HepG2 (cell line): ENCODE results near the gene ABCB6. TPM values are rescaled to one million over a fixed set of nuclear protein-coding genes. Genes with fewer than 3 reads are reported as not detected.

Source experiments
- ATAC-seq: fragments of 200-7000 bp; cut with Tn5 transposase; 3 replicates; pipeline ENCODE4 v1.9.1; 2020; ENCODE audit warnings: mild to moderate bottlenecking, moderate library complexity
- BruUV-seq: library from RNA; stranded (reverse); fragments of 400-500 nt; replicated peaks from 2 replicates; lab custom pipeline; 2021; lab: Mats Ljungman, UMichigan
- CTCF ChIA-PET: fragments of 300-600 bp; formaldehyde crosslinking; extraction: SDS; loops from one replicate; lab custom pipeline; 2021; ENCODE audit warnings: low total read pairs, inconsistent platforms, low intra/inter-chr PET ratio; lab: Yijun Ruan, JAX
- POLR2A ChIA-PET: fragments of 350-600 bp; sonication (Branson Sonifier 250); formaldehyde crosslinking; loops from one replicate; lab custom pipeline; 2020; ENCODE audit warnings: antibody characterized with exemption, inconsistent platforms; lab: Yijun Ruan, JAX
- DNase-seq: peaks from one replicate; pipeline ENCODE4 v3.0.0-alpha.2; 2015; ENCODE audit warnings: low spot score
- FAIRE-seq: peaks from 3 replicates; lab custom pipeline; 2011; peaks lifted over from hg19 to GRCh38; lab: Jason Lieb, UNC
- H2AFZ ChIP-seq: one replicate; pipeline ENCODE4 v1.6.1; 2011; ENCODE audit warnings: low read length, inconsistent platforms
- H3K27ac ChIP-seq: fragments of 300-600 bp; 3 replicates; pipeline ENCODE4 v1.8.0; 2011; ENCODE audit warnings: mixed run types, mild to moderate bottlenecking, mixed read lengths, low read length, inconsistent platforms; ENCODE audit not compliant: insufficient read depth; ENCODE audit errors: extremely low read length
- H3K27me3 ChIP-seq, 2 experiments: fragments of 200-600 bp in 1 of 2; 2 replicates in 1 of 2; 3 replicates in 1 of 2; pipeline versions ENCODE4 v1.6.0 to v1.8.0; 2011; ENCODE audit warnings: low read length in 2 of 2, mild to moderate bottlenecking in 2 of 2, moderate library complexity in 2 of 2, inconsistent platforms in 1 of 2; ENCODE audit not compliant: insufficient read depth in 2 of 2, control insufficient read depth in 1 of 2
- H3K36me3 ChIP-seq, 2 experiments: fragments of 200-600 bp in 1 of 2; replicated peaks in 1 of 2; 2 replicates in 1 of 2; 3 replicates in 1 of 2; pipeline versions ENCODE4 v1.5.1 to v1.8.0; 2011; ENCODE audit warnings: low read length in 2 of 2, inconsistent platforms in 1 of 2; ENCODE audit not compliant: insufficient read depth in 2 of 2, control insufficient read depth in 1 of 2
- H3K4me1 ChIP-seq: 2 replicates; pipeline ENCODE4 v1.5.1; 2012; ENCODE audit warnings: low read length, inconsistent platforms; ENCODE audit not compliant: insufficient read depth
- H3K4me2 ChIP-seq: 2 replicates; pipeline ENCODE4 v1.6.0; 2011; ENCODE audit warnings: low read depth, low read length, inconsistent platforms
- H3K4me3 ChIP-seq, 3 experiments: fragments of 200-600 bp in 1 of 3; sonication (generic), shearing (Covaris generic) in 1 of 3; replicated peaks in 1 of 3; 2 replicates each; pipeline ENCODE4 v1.5.1; 2011 to 2016; ENCODE audit warnings: low read length in 3 of 3, inconsistent platforms in 2 of 3, low read depth in 2 of 3, mild to moderate bottlenecking in 2 of 3, control low read depth in 1 of 3, mixed read lengths in 1 of 3; ENCODE audit not compliant: insufficient read depth in 1 of 3
- H3K79me2 ChIP-seq: one replicate; pipeline ENCODE4 v1.6.1; 2011; ENCODE audit warnings: low read length, inconsistent platforms; ENCODE audit not compliant: insufficient read depth
- H3K9ac ChIP-seq: 2 replicates; pipeline ENCODE4 v1.6.0; 2011; ENCODE audit warnings: mild to moderate bottlenecking, low read depth, low read length, inconsistent platforms; ENCODE audit not compliant: insufficient read depth
- H3K9me3 ChIP-seq: 2 replicates; pipeline ENCODE4 v1.5.1; 2012; ENCODE audit warnings: mild to moderate bottlenecking, low read length
- H4K20me1 ChIP-seq: 2 replicates; pipeline ENCODE4 v1.6.0; 2011; ENCODE audit warnings: inconsistent platforms, mild to moderate bottlenecking, low read length, moderate library complexity; ENCODE audit not compliant: insufficient read depth
- GABPA ChIP-seq, 2 experiments: IDR thresholded peaks; 2 replicates each; pipeline ENCODE4 v1.6.1; 2011 to 2016; ENCODE audit warnings: low read depth in 2 of 2, low read length in 1 of 2, missing biosample characterization in 1 of 2, missing genetic modification characterization in 1 of 2
- MXD3 ChIP-seq: IDR thresholded peaks from 2 replicates; pipeline ENCODE4 v1.6.1; 2016; ENCODE audit warnings: mild to moderate bottlenecking, missing biosample characterization, missing genetic modification reagents
- SAFB2 ChIP-seq: sonication (generic); formaldehyde crosslinking; IDR thresholded peaks from 2 replicates; pipeline ENCODE4 v1.5.1; 2020; ENCODE audit warnings: missing genetic modification reagents, low read depth, mild to moderate bottlenecking, borderline replicate concordance
- SOX6 ChIP-seq, 2 experiments: fragments of 450-650 bp in 1 of 2; sonication (generic) in 1 of 2; formaldehyde crosslinking in 1 of 2; IDR thresholded peaks; 2 replicates each; pipeline versions ENCODE4 v1.4.0 to v1.6.1; 2017 to 2020; ENCODE audit warnings: antibody characterized with exemption in 1 of 2, mild to moderate bottlenecking in 1 of 2, missing genetic modification reagents in 1 of 2
- ZNF121 ChIP-seq: sonication (generic); formaldehyde crosslinking; IDR thresholded peaks from 2 replicates; pipeline ENCODE4 v1.5.0; 2020; ENCODE audit warnings: mild to moderate bottlenecking, missing genetic modification reagents
- ZNF24 ChIP-seq: fragments of 450-650 bp; IDR thresholded peaks from 2 replicates; pipeline ENCODE4 v1.6.1; 2017; ENCODE audit warnings: antibody characterized with exemption, mild to moderate bottlenecking
- ZNF33B ChIP-seq: sonication (generic); formaldehyde crosslinking; IDR thresholded peaks from 2 replicates; pipeline ENCODE4 v1.5.1; 2020; ENCODE audit warnings: mild to moderate bottlenecking, missing genetic modification reagents
- ZNF510 ChIP-seq: sonication (generic); formaldehyde crosslinking; IDR thresholded peaks from 2 replicates; pipeline ENCODE4 v1.4.0; 2020; ENCODE audit warnings: low read depth, mild to moderate bottlenecking, missing genetic modification reagents
- ZNF546 ChIP-seq: sonication (generic); formaldehyde crosslinking; conservative IDR thresholded peaks from 2 replicates; pipeline ENCODE4 v1.8.1; 2023; ENCODE audit warnings: mild to moderate bottlenecking, missing genetic modification reagents
- ZNF552 ChIP-seq: sonication (generic); formaldehyde crosslinking; IDR thresholded peaks from 2 replicates; pipeline ENCODE4 v1.9.0; 2022; ENCODE audit warnings: missing genetic modification reagents, mild to moderate bottlenecking, borderline replicate concordance
- ZNF557 ChIP-seq: sonication (generic); formaldehyde crosslinking; IDR thresholded peaks from 2 replicates; pipeline ENCODE4 v1.4.0; 2020; ENCODE audit warnings: missing genetic modification reagents
- WGBS: methylation state at CpG from one replicate; pipeline ENCODE4 v1.1.6; 2017; ENCODE audit warnings: low lambda C conversion rate; 5-methylcytosine and 5-hydroxymethylcytosine counted together
- in situ Hi-C: cut with HindIII; loops from 2 replicates; pipeline ENCODE4 v1.10.0; 2017; ENCODE audit warnings: low pct_unique_long_range_greater_than_20kb; ENCODE audit not compliant: extremely low pct_ligation_motif_present
- intact Hi-C: fragments of 100-400 bp; cut with micrococcal nuclease; formaldehyde crosslinking; loops from one replicate; pipeline ENCODE4 v1.10.0; 2022; ENCODE audit not compliant: unreplicated experiment
- polyA plus RNA-seq, 8 experiments: library from polyadenylated mRNA; depleted of rRNA in 3 of 8; stranded (reverse) in 7 of 8; unstranded in 1 of 8; fragments of >200 nt; fragmentation: Illumina TruSeq in 4 of 8; extraction: Trizol in 4 of 8; gene quantifications; 2 replicates each; pipeline versions ENCODE4 v1.2.1 to v1.2.3, GENCODE V29; 2011 to 2016; ENCODE audit warnings: low read depth in 4 of 8, missing spikeins in 1 of 8, mixed read lengths in 1 of 8; ENCODE audit not compliant: insufficient read depth in 1 of 8
- total RNA-seq, 5 experiments: library from RNA; depleted of rRNA; stranded (reverse); fragments of >200 nt; fragmentation: Illumina TruSeq; extraction: Trizol; gene quantifications; 2 replicates each; pipeline ENCODE4 v1.2.3, GENCODE V29; 2016; ENCODE audit warnings: low read depth in 1 of 5
- TF ChIP-seq, protein P1 (sequence below): sonication (generic); formaldehyde crosslinking; IDR thresholded peaks from 2 replicates; pipeline ENCODE4 v1.8.1; 2023; ENCODE audit warnings: mild to moderate bottlenecking, moderate library complexity, missing genetic modification reagents
- TF ChIP-seq, protein P2 (sequence below): sonication (generic); formaldehyde crosslinking; IDR thresholded peaks from 2 replicates; pipeline ENCODE4 v1.5.0; 2020; ENCODE audit warnings: missing genetic modification reagents
- TF ChIP-seq, protein P3 (sequence below): sonication (generic); formaldehyde crosslinking; IDR thresholded peaks from 2 replicates; pipeline ENCODE4 v1.5.1; 2020; ENCODE audit warnings: mild to moderate bottlenecking, missing genetic modification reagents

Gene ABCB6
- total and polyA plus RNA-seq, 2 of the 13 experiments (the other 11 are each of a cell fraction or from before 2014, with no cell fraction given), result 91.1 to 137 TPM

GRCh38 chr2:219229305-219230058 lies 10.7 kb upstream of the ABCB6 start, which contains the start of the genes ANKZF1 and ATG9A (continued):
- TF ChIP-seq, protein P1, sequence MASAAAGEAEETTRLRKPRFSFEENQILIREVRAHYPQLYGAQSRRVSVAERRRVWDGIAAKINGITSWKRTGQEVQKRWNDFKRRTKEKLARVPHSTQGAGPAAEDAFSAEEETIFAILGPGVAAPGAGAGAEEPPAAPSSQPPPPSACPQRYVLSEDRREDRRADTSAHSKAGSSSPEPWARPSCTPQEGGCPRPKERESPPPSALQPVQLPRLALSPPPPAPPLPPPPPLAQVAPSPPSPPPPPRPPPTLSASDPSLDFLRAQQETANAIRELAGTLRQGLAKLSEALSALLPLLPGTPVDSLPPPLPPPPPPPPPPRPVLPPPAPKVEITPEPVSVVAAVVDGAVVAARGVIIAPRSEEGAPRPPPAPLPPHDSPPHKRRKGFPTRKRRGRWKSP (CRISPR knock-in tag), result peak; percentile 80
- TF ChIP-seq ZNF557 (CRISPR knock-in tag) (peak; percentile 39; the same call in 1 of the 2 replicates), ZNF121 (CRISPR knock-in tag) (0 out of 2 replicates have a peak, but pooled peaks have one; percentile 54), ZNF546 (peak; percentile 86), ZNF33B (CRISPR knock-in tag) (peak; percentile 79; the same call in 1 of the 2 replicates), ZNF510 (CRISPR knock-in tag) (peak; percentile 20; the same call in 1 of the 2 replicates), ZNF24 (0 out of 2 replicates have a peak, but pooled peaks have one; percentile 22)
- TF ChIP-seq, protein P2, sequence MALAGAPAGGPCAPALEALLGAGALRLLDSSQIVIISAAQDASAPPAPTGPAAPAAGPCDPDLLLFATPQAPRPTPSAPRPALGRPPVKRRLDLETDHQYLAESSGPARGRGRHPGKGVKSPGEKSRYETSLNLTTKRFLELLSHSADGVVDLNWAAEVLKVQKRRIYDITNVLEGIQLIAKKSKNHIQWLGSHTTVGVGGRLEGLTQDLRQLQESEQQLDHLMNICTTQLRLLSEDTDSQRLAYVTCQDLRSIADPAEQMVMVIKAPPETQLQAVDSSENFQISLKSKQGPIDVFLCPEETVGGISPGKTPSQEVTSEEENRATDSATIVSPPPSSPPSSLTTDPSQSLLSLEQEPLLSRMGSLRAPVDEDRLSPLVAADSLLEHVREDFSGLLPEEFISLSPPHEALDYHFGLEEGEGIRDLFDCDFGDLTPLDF (CRISPR knock-in tag), result peak; percentile 8; the same call in 1 of the 2 replicates
- TF ChIP-seq, all 625 proteins: peak for 296

DNA sequence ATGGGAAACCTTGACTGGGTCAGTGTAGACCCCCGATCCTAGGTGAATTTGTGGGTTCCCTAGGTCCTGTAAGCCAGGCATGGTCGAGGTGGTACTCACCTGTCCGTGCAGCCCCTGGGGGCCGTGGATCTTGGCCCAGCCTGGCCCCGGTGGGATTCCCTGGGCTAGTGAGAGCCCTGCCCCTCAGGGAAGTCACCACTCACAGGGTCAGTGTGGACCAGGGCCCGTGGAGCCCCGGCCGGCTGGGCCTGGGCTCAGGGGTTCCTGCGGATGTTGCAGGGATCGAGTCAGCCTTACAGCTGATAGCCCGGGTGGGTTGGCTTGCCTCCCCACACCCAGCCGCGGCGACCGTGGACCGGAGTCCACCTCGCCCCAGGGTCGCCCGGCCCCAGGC lies 10.2 kb upstream of the ABCB6 start:
- peak overlapping the region; percentile 91 for H3K4me2 ChIP-seq
- H2AFZ ChIP-seq, result no peak overlapping the region
- peak overlapping the region; percentile 81 for H3K27ac ChIP-seq
- 1% methylated on average over 12 of the region's 19 CpGs for WGBS
- no peaks in the 10 kb centered on the region for H4K20me1 ChIP-seq
- BruUV-seq, result no TSS peak
- peak overlapping the region; percentile 91 to 93 (median 93) for H3K4me3 ChIP-seq
- H3K9me3 ChIP-seq, result no peaks in the 10 kb centered on the region
- H3K79me2 ChIP-seq, result peaks cover 51% of the 10 kb centered on the region
- intact Hi-C loops, result loop anchor here (1.0 kb wide), 5 partner anchors 11 to 66 kb away; partner anchors contain the start of genes ABCB6, GLB1L, STK16 and ZFAND2B
- FAIRE-seq (no peak), ATAC-seq (peak; percentile 68), DNase-seq (no peak)
- H3K27me3 ChIP-seq, result no peaks in the 10 kb centered on the region; a peak in 1 of 5 replicates
- ChIA-PET CTCF (interaction anchor here (1.2 to 2.3 kb wide), 2 partner anchors 66 to 70 kb away, joined by 3 to 15 read pairs; no protein-coding TSS in a partner anchor), POLR2A (interaction anchor here (1.0 to 6.6 kb wide), 17 partner anchors 10 to 159 kb away, joined by 3 to 80 read pairs (median 7); partner anchors contain the start of genes ABCB6, CNPPD1, DNAJB2 and DNPEP)
- H3K4me1 ChIP-seq, result peaks cover 39% of the 10 kb centered on the region
- H3K36me3 ChIP-seq, result peaks cover 32 to 55% of the 10 kb centered on the region in 2 experiments
- in situ Hi-C loops, result no loop called here
- H3K9ac ChIP-seq, result peak overlapping the region; percentile 91
- 0 out of 2 replicates have a peak, but pooled peaks have one; percentile 20 for TF ChIP-seq ZNF552 (CRISPR knock-in tag)
- no peak for TF ChIP-seq GABPA (IDR thresholded peaks at IDR 0.05; ENCODE audit: low read depth, low read length)
- TF ChIP-seq GABPA (CRISPR knock-in tag; IDR thresholded peaks at IDR 0.05; ENCODE audit: low read depth), result no peak
- TF ChIP-seq SAFB2 (CRISPR knock-in tag), result peak; percentile 9; the same call in 1 of the 2 replicates
- TF ChIP-seq, protein P3, sequence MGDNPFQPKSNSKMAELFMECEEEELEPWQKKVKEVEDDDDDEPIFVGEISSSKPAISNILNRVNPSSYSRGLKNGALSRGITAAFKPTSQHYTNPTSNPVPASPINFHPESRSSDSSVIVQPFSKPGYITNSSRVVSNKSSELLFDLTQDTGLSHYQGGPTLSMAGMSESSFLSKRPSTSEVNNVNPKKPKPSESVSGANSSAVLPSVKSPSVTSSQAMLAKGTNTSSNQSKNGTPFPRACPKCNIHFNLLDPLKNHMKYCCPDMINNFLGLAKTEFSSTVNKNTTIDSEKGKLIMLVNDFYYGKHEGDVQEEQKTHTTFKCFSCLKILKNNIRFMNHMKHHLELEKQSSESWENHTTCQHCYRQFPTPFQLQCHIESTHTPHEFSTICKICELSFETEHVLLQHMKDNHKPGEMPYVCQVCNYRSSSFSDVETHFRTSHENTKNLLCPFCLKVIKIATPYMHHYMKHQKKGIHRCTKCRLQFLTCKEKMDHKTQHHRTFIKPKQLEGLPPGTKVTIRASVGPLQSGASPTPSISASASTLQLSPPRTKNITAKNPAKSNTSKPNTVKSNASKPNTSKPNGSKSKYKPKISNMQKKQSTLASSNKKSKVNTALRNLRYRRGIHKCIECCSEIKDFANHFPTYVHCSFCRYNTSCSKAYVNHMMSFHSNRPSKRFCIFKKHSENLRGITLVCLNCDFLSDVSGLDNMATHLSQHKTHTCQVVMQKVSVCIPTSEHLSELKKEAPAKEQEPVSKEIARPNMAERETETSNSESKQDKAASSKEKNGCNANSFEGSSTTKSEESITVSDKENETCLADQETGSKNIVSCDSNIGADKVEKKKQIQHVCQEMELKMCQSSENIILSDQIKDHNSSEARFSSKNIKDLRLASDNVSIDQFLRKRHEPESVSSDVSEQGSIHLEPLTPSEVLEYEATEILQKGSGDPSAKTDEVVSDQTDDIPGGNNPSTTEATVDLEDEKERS (CRISPR knock-in tag), result 0 out of 2 replicates have a peak, but pooled peaks have one; percentile 66
- peak; percentile 9; the same call in 1 of the 2 replicates for TF ChIP-seq MXD3 (CRISPR knock-in tag)
- TF ChIP-seq SOX6 (IDR thresholded peaks at IDR 0.05), result no peak
- no peak for TF ChIP-seq SOX6 (CRISPR knock-in tag; IDR thresholded peaks at IDR 0.05)
